ENCODE measurements around the gene SCAMP1. TPM values are rescaled to one million over a fixed set of nuclear protein-coding genes. Genes with fewer than 3 reads are reported as not detected.

SCAMP1 gene
- total RNA-seq, 2 donors from 2014 or later, result 21.0 to 39.3 TPM

- peak overlapping the region; percentile 92 for H3K27ac ChIP-seq
- TF ChIP-seq CTCF (IDR thresholded peaks at IDR 0.05), result no peak
- H3K4me1 ChIP-seq, result peaks cover 0 to 25% of the 10 kb centered on the region in 2 donors
Measured at GRCh38 chr5:78361631-78361993, 1.2 kb downstream of the SCAMP1 start.

GRCh38 chr5:78362220-78362619 lies 1.8 kb downstream of the SCAMP1 start:
- H3K36me3 ChIP-seq, result no peaks in the 10 kb centered on the region
- TF ChIP-seq CTCF (IDR thresholded peaks at IDR 0.05), result no peak
- H3K9me3 ChIP-seq, result no peaks in the 10 kb centered on the region
- DNase-seq (ENCODE audit: low spot score), result no peak
- no peaks in the 10 kb centered on the region for H3K27me3 ChIP-seq
- H3K4me3 ChIP-seq, result no peak overlapping the region
- H3K4me1 ChIP-seq, result peaks cover 0 to 25% of the 10 kb centered on the region in 2 donors
- no peak overlapping the region for H3K27ac ChIP-seq

More at GRCh38 chr5:78361631-78361993, 1.2 kb downstream of the SCAMP1 start:
- Histone ChIP-seq H3K27me3 (no peaks in the 10 kb centered on the region), H3K36me3 (no peaks in the 10 kb centered on the region), H3K4me3 (peak overlapping the region; percentile 98 to 99), H3K9me3 (no peaks in the 10 kb centered on the region)
- DNase-seq (ENCODE audit: low spot score), result no peak

DNA sequence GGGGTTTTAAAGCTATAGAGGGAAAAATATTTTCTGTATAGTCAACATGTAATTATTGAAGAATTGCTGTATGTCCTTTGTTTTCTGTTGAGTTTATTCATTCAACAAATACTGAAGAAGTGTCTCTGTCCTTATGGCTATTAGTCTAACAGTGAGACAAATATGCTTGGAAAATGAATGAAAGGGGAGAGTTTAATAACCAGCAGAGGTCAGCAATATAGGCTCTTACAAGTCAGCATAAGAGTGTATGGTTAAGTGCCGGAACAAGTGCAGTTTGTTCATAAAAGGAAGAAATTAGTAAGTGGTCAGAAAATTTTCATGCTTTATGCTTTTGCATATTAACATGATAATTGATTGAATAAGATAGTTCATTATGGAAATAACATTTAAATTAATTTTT lies 3.6 kb downstream of the SCAMP1 start:
- no peaks in the 10 kb centered on the region for H3K36me3 ChIP-seq
- no peak for TF ChIP-seq CTCF (IDR thresholded peaks at IDR 0.05)
- H3K27ac ChIP-seq, result no peak overlapping the region
- H3K27me3 ChIP-seq, result no peaks in the 10 kb centered on the region
- H3K4me3 ChIP-seq, result no peak overlapping the region
- H3K9me3 ChIP-seq, result no peaks in the 10 kb centered on the region
- DNase-seq (ENCODE audit: low spot score), result no peak
- H3K4me1 ChIP-seq, result peaks cover 0 to 19% of the 10 kb centered on the region in 2 donors

- Histone ChIP-seq H3K36me3 (no peaks in the 10 kb centered on the region), H3K27me3 (no peaks in the 10 kb centered on the region), H3K9me3 (no peaks in the 10 kb centered on the region), H3K4me3 (no peak overlapping the region), H3K4me1 (peaks cover 0 to 3% of the 10 kb centered on the region in 2 donors), H3K27ac (no peak overlapping the region)
- DNase-seq (ENCODE audit: low spot score), result no peak
- no peak for TF ChIP-seq CTCF (IDR thresholded peaks at IDR 0.05)
Measured at GRCh38 chr5:78367318-78367991, 7.0 kb downstream of the SCAMP1 start.

DNA sequence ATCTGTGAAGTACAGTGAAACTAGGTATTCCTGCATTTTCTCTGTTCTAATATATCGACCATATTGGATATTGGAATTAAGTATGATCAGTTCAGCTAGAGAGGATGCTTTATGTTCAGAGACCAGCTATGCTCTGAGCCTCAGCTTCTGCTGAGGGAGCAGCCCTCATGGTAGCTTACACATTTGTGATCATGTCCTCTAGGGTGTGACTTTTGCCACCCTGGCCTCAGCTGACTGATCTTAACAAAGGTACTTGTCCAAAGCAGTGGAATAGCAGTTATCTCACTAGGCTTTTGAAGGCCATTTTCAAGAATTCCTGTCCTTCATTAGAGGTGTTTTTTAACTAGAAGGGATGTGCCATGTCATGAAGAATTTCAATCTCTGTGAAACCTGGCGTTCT lies 9.3 kb downstream of the SCAMP1 start:
- Histone ChIP-seq H3K4me1 (peaks cover 0 to 3% of the 10 kb centered on the region in 2 donors), H3K27ac (no peak overlapping the region), H3K9me3 (no peaks in the 10 kb centered on the region), H3K27me3 (no peaks in the 10 kb centered on the region), H3K4me3 (no peak overlapping the region), H3K36me3 (no peaks in the 10 kb centered on the region)
- TF ChIP-seq CTCF (IDR thresholded peaks at IDR 0.05), result no peak
- no peak for DNase-seq (ENCODE audit: low spot score)

DNA sequence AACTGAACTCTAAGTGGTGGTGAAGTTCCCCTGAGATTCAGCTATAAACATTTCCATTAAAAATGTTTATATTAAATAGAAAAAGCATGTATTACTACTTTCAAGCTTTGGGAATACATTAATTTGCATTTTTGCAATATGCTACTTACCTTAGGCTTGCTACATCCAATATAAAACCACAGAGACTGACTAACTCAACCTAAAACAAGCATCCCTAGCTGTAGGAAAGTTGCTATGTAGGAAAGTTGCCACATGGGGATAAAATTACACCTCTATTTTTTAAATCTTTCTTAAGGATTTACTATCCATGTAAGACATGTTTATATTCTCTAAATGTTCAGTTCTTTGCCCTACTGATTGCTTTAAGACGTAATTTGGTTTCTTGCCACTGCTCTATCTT lies 12.8 kb downstream of the SCAMP1 start:
- Histone ChIP-seq H3K27ac (no peak overlapping the region), H3K36me3 (no peaks in the 10 kb centered on the region), H3K4me3 (no peak overlapping the region), H3K4me1 (peaks cover 0 to 15% of the 10 kb centered on the region in 2 donors), H3K9me3 (no peaks in the 10 kb centered on the region), H3K27me3 (no peaks in the 10 kb centered on the region)
- no peak for TF ChIP-seq CTCF (IDR thresholded peaks at IDR 0.05)
- DNase-seq (ENCODE audit: low spot score), result no peak

All from right atrium auricular region (tissue), 2 donors.